GM10847 (cell line): ENCODE data around the gene PDLIM4.

Experiments used
- POLR2A ChIP-seq: IDR thresholded peaks from 2 replicates; pipeline ENCODE4 v1.6.1; 2011; ENCODE audit not compliant: insufficient read length; ENCODE audit errors: extremely low read depth

PDLIM4 gene

GRCh38 chr5:132259069-132259851 is 1.8 kb downstream of the PDLIM4 start:
- no peak for TF ChIP-seq POLR2A

GRCh38 chr5:132260051-132260450 is 2.6 kb downstream of the PDLIM4 start:
- no peak for TF ChIP-seq POLR2A

GRCh38 chr5:132260714-132261551 is 3.4 kb downstream of the PDLIM4 start:
- TF ChIP-seq POLR2A = no peak

- no peak for TF ChIP-seq POLR2A
Observed at GRCh38 chr5:132261881-132262845, 4.7 kb downstream of the PDLIM4 start.

GRCh38 chr5:132262882-132263547 is 5.5 kb downstream of the PDLIM4 start:
- no peak for TF ChIP-seq POLR2A

- no peak for TF ChIP-seq POLR2A
Observed at GRCh38 chr5:132263548-132264261, 6.2 kb downstream of the PDLIM4 start.

GRCh38 chr5:132264546-132265335 is 7.2 kb downstream of the PDLIM4 start:
- TF ChIP-seq POLR2A = no peak

- no peak for TF ChIP-seq POLR2A
Observed at GRCh38 chr5:132265336-132266030, 8.0 kb downstream of the PDLIM4 start.

- no peak for TF ChIP-seq POLR2A
Observed at GRCh38 chr5:132266031-132266835, 8.7 kb downstream of the PDLIM4 start.

GRCh38 chr5:132266836-132267160 is 9.3 kb downstream of the PDLIM4 start:
- no peak for TF ChIP-seq POLR2A

- no peak for TF ChIP-seq POLR2A
Observed at GRCh38 chr5:132267166-132267739, 9.8 kb downstream of the PDLIM4 start.

- no peak for TF ChIP-seq POLR2A
Observed at GRCh38 chr5:132267931-132268768, 10.7 kb downstream of the PDLIM4 start.
